HUES6 (cell line): Measurements from ENCODE around the gene PLD3.

Experiments used
- H3K27ac ChIP-seq: 2 replicates; pipeline ENCODE4 v1.7.0; 2013; ENCODE audit warnings: low read depth, mild to moderate bottlenecking, low read length, inconsistent platforms
- H3K27me3 ChIP-seq: 2 replicates; pipeline ENCODE4 v1.6.1; 2013; ENCODE audit warnings: low read length; ENCODE audit not compliant: control insufficient read depth, insufficient read depth
- H3K36me3 ChIP-seq: 2 replicates; pipeline ENCODE4 v1.6.1; 2013; ENCODE audit warnings: low read length; ENCODE audit not compliant: control insufficient read depth, insufficient read depth
- H3K4me1 ChIP-seq: 2 replicates; pipeline ENCODE4 v1.6.1; 2013; ENCODE audit warnings: low read length; ENCODE audit not compliant: control insufficient read depth, insufficient read depth
- H3K4me3 ChIP-seq: 2 replicates; pipeline ENCODE4 v1.5.1; 2013; ENCODE audit warnings: low read depth, low read length
- H3K9ac ChIP-seq: one replicate; pipeline ENCODE4 v1.6.1; 2013; ENCODE audit warnings: mild to moderate bottlenecking, low read length
- H3K9me3 ChIP-seq: 2 replicates; pipeline ENCODE4 v1.6.1; 2013; ENCODE audit warnings: low read depth, low read length; ENCODE audit not compliant: control insufficient read depth, insufficient read depth

The PLD3 gene

GRCh38 chr19:40417643-40417981 is 69.1 kb downstream of the PLD3 start:
- Histone ChIP-seq H3K4me3 (no peak overlapping the region), H3K27ac (no peak overlapping the region), H3K9ac (peak overlapping the region; percentile 13), H3K4me1 (peaks cover 23% of the 10 kb centered on the region), H3K9me3 (no peaks in the 10 kb centered on the region), H3K36me3 (peaks cover 4% of the 10 kb centered on the region), H3K27me3 (no peaks in the 10 kb centered on the region)

- Histone ChIP-seq H3K27me3 (no peaks in the 10 kb centered on the region), H3K4me1 (peaks cover 23% of the 10 kb centered on the region), H3K9me3 (no peaks in the 10 kb centered on the region), H3K27ac (no peak overlapping the region), H3K9ac (no peak overlapping the region), H3K4me3 (no peak overlapping the region), H3K36me3 (peaks cover 9% of the 10 kb centered on the region)
These were observed 69.5 kb downstream of the PLD3 start for GRCh38 chr19:40418040-40418439.

GRCh38 chr19:40419066-40419612 is 70.6 kb downstream of the PLD3 start:
- no peak overlapping the region for H3K27ac ChIP-seq

DNA sequence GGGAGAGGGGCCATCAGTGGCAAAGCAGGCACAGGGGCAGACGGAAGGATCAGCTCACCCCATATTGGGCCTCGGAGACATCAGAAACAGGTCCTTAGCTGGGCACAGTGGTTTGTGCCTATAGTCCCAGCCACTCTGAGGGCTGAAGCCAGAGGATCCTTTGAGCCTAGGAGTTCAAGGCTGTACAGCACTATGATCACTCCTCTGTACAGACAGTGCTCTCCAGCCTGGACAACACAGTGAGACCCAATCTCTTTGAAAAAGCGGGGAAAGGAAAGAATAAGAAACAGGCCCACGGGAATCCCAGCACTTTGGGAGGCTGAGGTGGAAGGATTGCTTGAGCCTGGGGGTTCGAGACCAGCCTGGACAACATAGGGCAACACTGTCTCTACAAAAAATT is 71.3 kb downstream of the PLD3 start:
- Histone ChIP-seq H3K27me3 (no peaks in the 10 kb centered on the region), H3K9ac (no peak overlapping the region), H3K4me1 (peaks cover 19% of the 10 kb centered on the region; the same call in 1 of the 2 replicates), H3K9me3 (no peaks in the 10 kb centered on the region), H3K4me3 (no peak overlapping the region), H3K27ac (no peak overlapping the region), H3K36me3 (peaks cover 12% of the 10 kb centered on the region)

More at GRCh38 chr19:40419066-40419612, 70.6 kb downstream of the PLD3 start:
- Histone ChIP-seq H3K27me3 (no peaks in the 10 kb centered on the region), H3K9ac (no peak overlapping the region), H3K4me1 (peaks cover 16% of the 10 kb centered on the region; the same call in 1 of the 2 replicates), H3K36me3 (peaks cover 12% of the 10 kb centered on the region), H3K4me3 (no peak overlapping the region), H3K9me3 (no peaks in the 10 kb centered on the region)

DNA sequence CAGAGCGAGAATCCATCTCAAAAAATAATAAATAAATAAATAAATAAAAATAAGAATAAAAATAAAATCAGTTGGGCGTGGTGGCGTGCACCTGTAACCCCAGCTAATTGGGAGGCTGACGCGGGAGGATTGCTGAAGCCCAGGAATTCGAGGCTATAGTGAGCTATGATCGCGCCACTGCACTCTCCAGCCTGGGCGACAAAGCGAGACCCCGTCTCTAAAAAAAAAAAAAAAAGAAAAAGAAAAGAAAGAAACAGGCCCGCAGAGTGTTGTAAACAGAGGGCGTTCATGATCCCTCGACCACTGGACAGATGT is 71.9 kb downstream of the PLD3 start:
- Histone ChIP-seq H3K36me3 (peaks cover 12% of the 10 kb centered on the region), H3K9me3 (no peaks in the 10 kb centered on the region), H3K27ac (no peak overlapping the region), H3K9ac (peak overlapping the region; percentile 80), H3K4me1 (peaks cover 15% of the 10 kb centered on the region; the same call in 1 of the 2 replicates), H3K27me3 (no peaks in the 10 kb centered on the region), H3K4me3 (peak overlapping the region; percentile 77)

GRCh38 chr19:40420766-40421765 is 72.6 kb downstream of the PLD3 start:
- Histone ChIP-seq H3K9ac (peak overlapping the region; percentile 80), H3K4me1 (peaks cover 15% of the 10 kb centered on the region; the same call in 1 of the 2 replicates), H3K27me3 (no peaks in the 10 kb centered on the region), H3K4me3 (peak overlapping the region; percentile 77), H3K9me3 (no peaks in the 10 kb centered on the region), H3K36me3 (peaks cover 12% of the 10 kb centered on the region), H3K27ac (peak overlapping the region; percentile 82)

DNA sequence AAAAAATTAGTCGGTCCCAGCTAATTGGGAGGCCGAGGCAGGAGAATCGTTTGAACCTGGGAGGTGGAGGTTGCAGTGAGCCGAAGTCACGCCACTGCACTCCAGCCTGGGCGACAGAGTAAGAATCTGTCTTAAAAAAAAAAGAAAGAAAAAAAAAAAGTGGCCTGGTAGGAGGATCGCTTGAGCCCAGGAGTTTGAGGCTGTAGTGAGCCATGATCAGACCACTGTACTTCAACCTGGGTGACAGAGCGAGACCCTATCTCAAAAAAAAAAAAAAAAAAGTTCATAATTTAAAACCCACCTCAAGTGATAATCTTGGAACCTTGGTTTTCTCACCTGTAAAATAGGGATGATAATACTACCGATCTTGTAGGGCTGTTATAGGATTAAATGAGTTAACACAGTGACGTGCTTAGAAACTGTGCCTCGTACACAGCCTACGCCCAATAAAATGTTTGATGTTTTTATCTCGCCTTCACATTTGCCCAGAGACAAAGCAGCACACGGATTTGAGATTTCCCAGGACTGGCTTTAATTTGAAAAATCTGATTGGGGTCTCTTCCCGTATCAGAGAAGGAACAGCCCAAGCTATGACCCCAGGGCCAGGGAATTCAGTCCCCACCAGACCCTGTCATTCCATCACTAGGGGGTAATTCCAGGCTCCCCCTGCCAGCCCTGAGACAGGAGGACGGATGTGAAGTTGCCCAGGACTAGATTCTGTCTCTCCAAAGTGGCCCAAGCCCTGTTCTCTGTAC is 73.7 kb downstream of the PLD3 start:
- H3K27me3 ChIP-seq = no peaks in the 10 kb centered on the region
- H3K9ac ChIP-seq = no peak overlapping the region
- H3K27ac ChIP-seq = no peak overlapping the region; the same call in 1 of the 2 replicates
- peaks cover 12% of the 10 kb centered on the region for H3K36me3 ChIP-seq
- H3K4me1 ChIP-seq = peaks cover 11% of the 10 kb centered on the region; the same call in 1 of the 2 replicates
- H3K9me3 ChIP-seq = no peaks in the 10 kb centered on the region
- no peak overlapping the region for H3K4me3 ChIP-seq

DNA sequence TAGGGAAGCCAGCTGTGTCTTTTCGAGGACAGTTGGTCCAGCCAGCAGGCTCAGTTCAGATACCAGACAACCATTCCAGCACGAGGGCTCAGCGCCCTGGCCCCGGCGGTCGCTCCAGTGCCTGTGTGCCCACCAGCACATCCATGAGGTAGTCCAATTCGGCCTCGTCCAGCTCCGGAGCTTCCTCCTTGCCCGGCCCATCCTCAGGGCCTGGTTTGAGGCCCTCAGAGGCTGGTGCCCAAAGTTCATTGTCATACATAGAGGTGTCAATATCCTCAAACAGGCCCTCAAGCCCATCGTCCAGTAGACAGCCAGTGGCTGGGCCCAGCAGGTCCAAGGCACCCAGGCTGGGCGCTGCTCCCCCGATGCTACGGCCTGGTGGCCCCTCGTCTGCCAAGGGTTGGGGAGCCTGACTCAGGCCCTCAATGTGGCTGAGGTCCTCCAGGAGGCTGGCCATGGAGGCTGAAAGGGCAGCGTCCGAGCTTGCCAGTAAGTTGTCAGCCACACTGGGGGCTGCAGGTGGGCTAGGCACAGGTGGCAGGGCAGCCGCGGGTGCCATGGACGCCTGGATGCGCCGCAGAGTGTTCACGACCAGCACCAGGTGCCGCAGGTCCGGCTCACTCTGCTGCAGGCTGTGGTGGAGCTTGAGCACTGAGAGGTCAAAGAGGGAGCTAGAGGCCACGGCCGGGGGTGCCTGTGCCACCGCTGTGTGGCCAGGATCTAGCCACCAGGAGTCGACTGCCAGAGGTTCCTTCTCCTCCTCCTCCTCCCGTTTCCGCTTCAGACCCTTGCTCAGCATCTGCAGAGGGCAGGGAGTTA is 74.5 kb downstream of the PLD3 start:
- H3K9ac ChIP-seq = no peak overlapping the region
- no peaks in the 10 kb centered on the region for H3K27me3 ChIP-seq
- H3K4me1 ChIP-seq = peaks cover 5% of the 10 kb centered on the region; the same call in 1 of the 2 replicates
- H3K9me3 ChIP-seq = no peaks in the 10 kb centered on the region
- H3K36me3 ChIP-seq = peaks cover 12% of the 10 kb centered on the region
- H3K27ac ChIP-seq = no peak overlapping the region
- H3K4me3 ChIP-seq = no peak overlapping the region

DNA sequence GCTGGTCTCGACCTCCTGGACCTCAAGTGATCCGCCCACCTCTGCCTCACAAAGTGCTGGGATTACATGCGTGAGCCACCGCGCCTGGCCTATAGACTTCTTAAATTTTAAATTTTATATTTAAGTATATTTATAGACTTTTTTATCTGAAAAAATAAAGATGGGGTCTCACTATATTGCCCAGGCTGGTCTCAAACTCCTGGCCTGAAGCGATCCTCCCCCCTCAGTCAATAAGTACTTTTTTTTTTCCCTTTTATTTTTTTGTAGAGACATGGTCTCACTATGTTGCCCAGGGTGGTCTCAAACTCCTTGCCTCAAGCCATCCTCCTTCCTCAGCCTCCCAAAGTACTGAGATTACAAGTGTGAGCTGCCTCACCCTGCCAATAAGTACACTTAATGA is 75.4 kb downstream of the PLD3 start:
- Histone ChIP-seq H3K27ac (no peak overlapping the region), H3K4me3 (no peak overlapping the region), H3K36me3 (peaks cover 12% of the 10 kb centered on the region), H3K27me3 (no peaks in the 10 kb centered on the region), H3K9me3 (no peaks in the 10 kb centered on the region), H3K9ac (no peak overlapping the region), H3K4me1 (peaks cover 5% of the 10 kb centered on the region; the same call in 1 of the 2 replicates)

DNA sequence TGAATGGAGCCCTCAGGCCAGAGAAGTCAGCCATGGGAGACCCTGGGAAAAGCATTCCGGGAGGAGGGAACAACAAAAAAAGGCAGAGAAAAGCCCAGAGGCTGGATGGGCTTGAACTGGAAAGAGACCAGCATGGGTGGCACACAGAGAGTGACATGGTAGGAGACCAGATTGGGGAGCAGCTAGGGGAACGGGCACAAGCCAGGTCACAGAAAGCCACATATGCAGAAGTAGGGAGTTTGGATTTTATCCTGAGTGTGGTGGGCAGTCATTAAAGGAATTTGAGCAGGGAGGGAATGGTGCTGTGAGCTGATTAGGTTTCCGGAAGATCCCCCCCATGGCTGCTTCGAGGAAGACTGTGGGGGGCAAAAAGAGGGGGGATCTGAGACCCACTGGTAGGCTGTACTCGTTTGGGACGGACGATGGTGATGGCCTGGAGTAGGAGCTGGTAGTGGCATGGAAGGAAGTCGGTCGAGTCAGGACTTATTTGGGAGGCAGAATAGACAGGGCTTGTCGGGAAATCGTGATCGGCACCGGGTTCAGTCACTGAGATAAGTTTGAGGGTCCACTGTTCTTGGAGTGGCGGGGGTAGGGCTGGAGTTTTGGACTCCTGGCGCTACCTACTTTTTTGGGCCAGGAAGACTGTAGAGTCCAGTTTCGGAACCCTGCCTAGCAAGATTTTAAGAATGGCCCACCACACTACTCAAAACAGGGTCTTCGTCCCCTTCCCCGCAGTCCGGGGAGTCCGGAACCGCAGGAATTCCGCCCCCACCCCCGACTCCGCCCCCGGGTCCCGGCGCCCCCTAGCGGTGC is 76.3 kb downstream of the PLD3 start:
- Histone ChIP-seq H3K4me1 (peaks cover 5% of the 10 kb centered on the region; the same call in 1 of the 2 replicates), H3K9ac (peak overlapping the region; percentile 91), H3K36me3 (peaks cover 12% of the 10 kb centered on the region), H3K27me3 (no peaks in the 10 kb centered on the region), H3K4me3 (peak overlapping the region; percentile 70), H3K9me3 (no peaks in the 10 kb centered on the region), H3K27ac (peak overlapping the region; percentile 84; the same call in 1 of the 2 replicates)
